Loucy (cell line): Measurements from ENCODE around the gene CEP72.

ENCODE experiments used
- CTCF ChIP-seq: fragments of 200-600 bp; sonication (generic); conservative IDR thresholded peaks from 2 replicates; pipeline ENCODE4 v1.5.1; 2014; ENCODE audit warnings: mild to moderate bottlenecking, antibody characterized with exemption, low read length
- EZH2phosphoT487 ChIP-seq: fragments of 200-600 bp; IDR thresholded peaks from 2 replicates; pipeline ENCODE4 v1.6.1; 2018; ENCODE audit warnings: antibody characterized with exemption, mild to moderate bottlenecking, moderate library complexity, borderline replicate concordance

GRCh38 chr5:677131-678101, 65.3 kb downstream of the CEP72 start:
- TF ChIP-seq CTCF (no peak), EZH2phosphoT487 (no peak)
